H9 (cell line): Measurements from ENCODE around the gene S100P. TPM values are rescaled to one million over a fixed set of nuclear protein-coding genes. Genes with fewer than 3 reads are reported as not detected.

Experiments used
- DNase-seq: peaks from one replicate; pipeline ENCODE4 v3.0.0-alpha.2; 2017
- H2AFZ ChIP-seq: one replicate; pipeline ENCODE4 v1.6.1; 2013; ENCODE audit warnings: mild to moderate bottlenecking, low read length, control low read depth, moderate library complexity
- H2AK5ac ChIP-seq: 2 replicates; pipeline ENCODE4 v1.6.1; 2013; ENCODE audit warnings: low read length, control low read depth, mixed read lengths; ENCODE audit not compliant: insufficient read length
- H2BK120ac ChIP-seq: one replicate; pipeline ENCODE4 v1.6.1; 2013; ENCODE audit warnings: low read depth, mild to moderate bottlenecking, low read length, control low read depth, inconsistent platforms; ENCODE audit not compliant: poor library complexity, severe bottlenecking
- H2BK12ac ChIP-seq: 2 replicates; pipeline ENCODE4 v1.6.1; 2013; ENCODE audit warnings: low read length, control low read depth, mixed read lengths, low read depth; ENCODE audit not compliant: insufficient read length
- H2BK15ac ChIP-seq: 2 replicates; pipeline ENCODE4 v1.6.1; 2013; ENCODE audit warnings: low read depth, low read length, control low read depth
- H2BK20ac ChIP-seq: one replicate; pipeline ENCODE4 v1.6.1; 2013; ENCODE audit warnings: low read depth, mild to moderate bottlenecking, low read length, control low read depth, inconsistent platforms; ENCODE audit not compliant: poor library complexity, severe bottlenecking
- H2BK5ac ChIP-seq: 2 replicates; pipeline ENCODE4 v1.6.1; 2013; ENCODE audit warnings: low read length, control low read depth, mixed read lengths; ENCODE audit not compliant: insufficient read length
- H3K14ac ChIP-seq: 2 replicates; pipeline ENCODE4 v1.6.1; 2013; ENCODE audit warnings: low read length, control low read depth; ENCODE audit not compliant: insufficient read depth
- H3K18ac ChIP-seq: 2 replicates; pipeline ENCODE4 v1.6.1; 2013; ENCODE audit warnings: low read depth, mild to moderate bottlenecking, mixed read lengths, low read length, control low read depth; ENCODE audit not compliant: insufficient read length
- H3K23ac ChIP-seq: 2 replicates; pipeline ENCODE4 v1.6.1; 2013; ENCODE audit warnings: low read length, control low read depth, mixed read lengths, low read depth; ENCODE audit not compliant: insufficient read length
- H3K23me2 ChIP-seq: 2 replicates; pipeline ENCODE4 v1.6.1; 2013; ENCODE audit warnings: low read depth, mild to moderate bottlenecking, mixed read lengths, low read length, control low read depth; ENCODE audit not compliant: insufficient read length, poor library complexity, severe bottlenecking
- H3K27ac ChIP-seq: 2 replicates; pipeline ENCODE4 v1.5.1; 2013; ENCODE audit warnings: low read length, control low read depth, mixed read lengths, low read depth; ENCODE audit not compliant: insufficient read length
- H3K27me3 ChIP-seq: 2 replicates; pipeline ENCODE4 v1.6.1; 2013; ENCODE audit warnings: low read length, control low read depth, inconsistent platforms; ENCODE audit not compliant: insufficient read depth
- H3K4ac ChIP-seq: 2 replicates; pipeline ENCODE4 v1.6.1; 2013; ENCODE audit warnings: low read depth, mild to moderate bottlenecking, control low read depth, inconsistent platforms, low read length, moderate library complexity
- H3K4me1 ChIP-seq: 2 replicates; pipeline ENCODE4 v1.6.1; 2013; ENCODE audit warnings: low read length, control low read depth, inconsistent platforms; ENCODE audit not compliant: insufficient read depth
- H3K4me2 ChIP-seq: 2 replicates; pipeline ENCODE4 v1.6.1; 2013; ENCODE audit warnings: low read length, control low read depth, mixed read lengths; ENCODE audit not compliant: insufficient read length, insufficient read depth
- H3K56ac ChIP-seq: 2 replicates; pipeline ENCODE4 v1.6.1; 2013; ENCODE audit warnings: low read depth, mild to moderate bottlenecking, mixed read lengths, low read length, control low read depth; ENCODE audit not compliant: insufficient read length
- H3K79me1 ChIP-seq: 2 replicates; pipeline ENCODE4 v1.6.1; 2013; ENCODE audit warnings: low read depth, mild to moderate bottlenecking, moderate library complexity, low read length, control low read depth, inconsistent platforms; ENCODE audit not compliant: insufficient read depth, poor library complexity, severe bottlenecking
- H3K79me2 ChIP-seq: 2 replicates; pipeline ENCODE4 v1.6.1; 2013; ENCODE audit warnings: low read length, control low read depth, inconsistent platforms; ENCODE audit not compliant: insufficient read depth
- H3K9ac ChIP-seq: 2 replicates; pipeline ENCODE4 v1.6.1; 2013; ENCODE audit warnings: low read length, control low read depth, mixed read lengths; ENCODE audit not compliant: insufficient read length; ENCODE audit errors: extremely low read depth
- H3K9me3 ChIP-seq: one replicate; pipeline ENCODE4 v1.6.1; 2013; ENCODE audit warnings: low read depth, low read length, inconsistent platforms; ENCODE audit not compliant: control insufficient read depth
- H3T11ph ChIP-seq: one replicate; pipeline ENCODE4 v1.6.1; 2013; ENCODE audit warnings: mild to moderate bottlenecking, low read length, control low read depth, inconsistent platforms
- H4K20me1 ChIP-seq: one replicate; pipeline ENCODE4 v1.6.1; 2013; ENCODE audit not compliant: control insufficient read depth, insufficient read length, insufficient read depth
- H4K5ac ChIP-seq: 2 replicates; pipeline ENCODE4 v1.6.1; 2013; ENCODE audit warnings: low read depth, mild to moderate bottlenecking, mixed read lengths, low read length, control low read depth; ENCODE audit not compliant: insufficient read length
- H4K8ac ChIP-seq: replicated peaks from 2 replicates; pipeline ENCODE4 v1.6.1; 2013; ENCODE audit warnings: low read length, control low read depth, mixed read lengths, low read depth; ENCODE audit not compliant: insufficient read length
- H4K91ac ChIP-seq: 2 replicates; pipeline ENCODE4 v1.6.1; 2013; ENCODE audit warnings: low read depth, mild to moderate bottlenecking, moderate library complexity, mixed read lengths, low read length, control low read depth; ENCODE audit not compliant: insufficient read length
- H3K27ac Mint-ChIP-seq, 3 experiments: 2 replicates in 2 of 3; 3 replicates in 1 of 3; pipeline ENCODE4 v1.8.0; 2020 to 2021; ENCODE audit warnings: mixed read lengths in 3 of 3, mild to moderate bottlenecking in 1 of 3, moderate library complexity in 1 of 3
- H3K27me3 Mint-ChIP-seq: 2 replicates; pipeline ENCODE4 v1.8.0; 2021; ENCODE audit warnings: low read depth, mild to moderate bottlenecking, moderate library complexity, mixed read lengths
- H3K36me3 Mint-ChIP-seq, 3 experiments: 2 replicates in 2 of 3; 3 replicates in 1 of 3; pipeline ENCODE4 v1.8.0; 2020 to 2021; ENCODE audit warnings: low read depth in 3 of 3, mixed read lengths in 3 of 3; ENCODE audit not compliant: insufficient read depth in 1 of 3
- H3K4me1 Mint-ChIP-seq, 2 experiments: 2 replicates each; pipeline ENCODE4 v1.8.0; 2020; ENCODE audit warnings: mixed read lengths in 2 of 2
- H3K4me3 Mint-ChIP-seq, 2 experiments: 2 replicates in 1 of 2; 3 replicates in 1 of 2; pipeline ENCODE4 v1.8.0; 2020 to 2021; ENCODE audit warnings: mild to moderate bottlenecking in 2 of 2, mixed read lengths in 2 of 2, moderate library complexity in 1 of 2
- H3K9me3 Mint-ChIP-seq, 2 experiments: 2 replicates in 1 of 2; 3 replicates in 1 of 2; pipeline ENCODE4 v1.8.0; 2020; ENCODE audit warnings: mild to moderate bottlenecking in 2 of 2, mixed read lengths in 2 of 2, moderate library complexity in 1 of 2
- WGBS: extraction: QIAGEN DNeasy Blood & Tissue Kit; methylation state at CpG from one replicate; pipeline ENCODE4 v1.1.7; 2013; ENCODE audit warnings: missing lambda C conversion rate, low lambda C conversion rate, mixed read lengths; ENCODE audit not compliant: insufficient read length; ENCODE audit errors: extremely low coverage; 5-methylcytosine and 5-hydroxymethylcytosine counted together
- total RNA-seq: library from RNA; stranded (reverse); gene quantifications from 2 replicates; pipeline ENCODE4 v1.2.1, GENCODE V29; 2021
- TF ChIP-seq, protein P1 (sequence below): fragments of 200-600 bp; sonication (generic); conservative IDR thresholded peaks from 3 replicates; pipeline ENCODE4 v1.8.0; 2021; ENCODE audit warnings: antibody characterized with exemption, mild to moderate bottlenecking

S100P gene
- total RNA-seq, 1 experiment from 2014 or later: not detected

DNA sequence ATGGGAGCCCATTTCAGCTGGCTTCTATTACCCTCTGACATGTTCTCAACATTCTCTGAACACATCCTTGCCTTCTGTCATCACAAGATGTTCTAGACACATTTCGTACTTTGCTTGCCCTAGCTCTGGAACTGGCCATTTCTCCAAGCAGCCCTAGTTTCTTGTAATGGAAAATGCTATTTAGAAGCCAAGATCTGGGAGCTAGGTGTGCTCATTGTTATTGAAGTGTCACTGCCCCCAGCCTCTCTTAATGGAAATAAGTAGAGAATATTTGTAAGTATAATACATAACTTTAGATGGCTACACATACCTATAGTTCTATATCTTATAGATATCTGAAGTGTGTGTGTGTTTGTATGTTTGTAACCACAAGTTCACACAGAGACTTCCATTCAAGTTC is 9.1 kb downstream of the S100P start:
- Histone ChIP-seq H2BK20ac (no peak overlapping the region), H4K91ac (no peak overlapping the region), H3K4ac (no peak overlapping the region), H2BK120ac (no peak overlapping the region), H3K14ac (no peak overlapping the region), H3K27ac (no peak overlapping the region), H3K23me2 (no peaks in the 10 kb centered on the region), H2BK5ac (no peak overlapping the region), H2AK5ac (no peak overlapping the region), H2BK15ac (no peak overlapping the region), H4K5ac (no peak overlapping the region), H3K4me2 (no peak overlapping the region), H4K20me1 (no peaks in the 10 kb centered on the region), H3K18ac (no peak overlapping the region), H2BK12ac (no peak overlapping the region), H3K9ac (no peak overlapping the region), H4K8ac (no peak overlapping the region), H3K23ac (no peak overlapping the region), H3K79me2 (peaks cover 16% of the 10 kb centered on the region; the same call in 1 of the 2 replicates), H3K4me1 (0 out of 2 replicates have a peak, but pooled peaks cover 1% of the 10 kb centered on the region), H3K56ac (no peak overlapping the region), H3T11ph (no peak overlapping the region), H2AFZ (no peak overlapping the region), H3K27me3 (no peaks in the 10 kb centered on the region), H3K9me3 (no peaks in the 10 kb centered on the region), H3K79me1 (no peaks in the 10 kb centered on the region)
- H3K4me1 Mint-ChIP-seq: peaks cover 5 to 6% of the 10 kb centered on the region in 2 experiments
- H3K9me3 Mint-ChIP-seq: peaks cover 9 to 22% of the 10 kb centered on the region in 2 experiments
- H3K27me3 Mint-ChIP-seq: no peaks in the 10 kb centered on the region
- peaks cover 34 to 48% (median 45%) of the 10 kb centered on the region in 3 experiments for H3K36me3 Mint-ChIP-seq
- WGBS: no CpG with 5 or more reads among the region's 1 CpG
- H3K27ac Mint-ChIP-seq: no peak overlapping the region
- no peak overlapping the region for H3K4me3 Mint-ChIP-seq
- DNase-seq: no peak
- TF ChIP-seq, protein P1, sequence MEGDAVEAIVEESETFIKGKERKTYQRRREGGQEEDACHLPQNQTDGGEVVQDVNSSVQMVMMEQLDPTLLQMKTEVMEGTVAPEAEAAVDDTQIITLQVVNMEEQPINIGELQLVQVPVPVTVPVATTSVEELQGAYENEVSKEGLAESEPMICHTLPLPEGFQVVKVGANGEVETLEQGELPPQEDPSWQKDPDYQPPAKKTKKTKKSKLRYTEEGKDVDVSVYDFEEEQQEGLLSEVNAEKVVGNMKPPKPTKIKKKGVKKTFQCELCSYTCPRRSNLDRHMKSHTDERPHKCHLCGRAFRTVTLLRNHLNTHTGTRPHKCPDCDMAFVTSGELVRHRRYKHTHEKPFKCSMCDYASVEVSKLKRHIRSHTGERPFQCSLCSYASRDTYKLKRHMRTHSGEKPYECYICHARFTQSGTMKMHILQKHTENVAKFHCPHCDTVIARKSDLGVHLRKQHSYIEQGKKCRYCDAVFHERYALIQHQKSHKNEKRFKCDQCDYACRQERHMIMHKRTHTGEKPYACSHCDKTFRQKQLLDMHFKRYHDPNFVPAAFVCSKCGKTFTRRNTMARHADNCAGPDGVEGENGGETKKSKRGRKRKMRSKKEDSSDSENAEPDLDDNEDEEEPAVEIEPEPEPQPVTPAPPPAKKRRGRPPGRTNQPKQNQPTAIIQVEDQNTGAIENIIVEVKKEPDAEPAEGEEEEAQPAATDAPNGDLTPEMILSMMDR: no peak
